HG03442 (cell line): ENCODE measurements around the gene SPTSSB.

Source experiments
- ATAC-seq: cut with Tn5 transposase; IDR thresholded peaks from one replicate; pipeline ENCODE4 v1.9.1; 2021; ENCODE audit warnings: mild to moderate bottlenecking, moderate library complexity; ENCODE audit not compliant: unreplicated experiment

The SPTSSB gene, protein sequence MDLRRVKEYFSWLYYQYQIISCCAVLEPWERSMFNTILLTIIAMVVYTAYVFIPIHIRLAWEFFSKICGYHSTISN

DNA sequence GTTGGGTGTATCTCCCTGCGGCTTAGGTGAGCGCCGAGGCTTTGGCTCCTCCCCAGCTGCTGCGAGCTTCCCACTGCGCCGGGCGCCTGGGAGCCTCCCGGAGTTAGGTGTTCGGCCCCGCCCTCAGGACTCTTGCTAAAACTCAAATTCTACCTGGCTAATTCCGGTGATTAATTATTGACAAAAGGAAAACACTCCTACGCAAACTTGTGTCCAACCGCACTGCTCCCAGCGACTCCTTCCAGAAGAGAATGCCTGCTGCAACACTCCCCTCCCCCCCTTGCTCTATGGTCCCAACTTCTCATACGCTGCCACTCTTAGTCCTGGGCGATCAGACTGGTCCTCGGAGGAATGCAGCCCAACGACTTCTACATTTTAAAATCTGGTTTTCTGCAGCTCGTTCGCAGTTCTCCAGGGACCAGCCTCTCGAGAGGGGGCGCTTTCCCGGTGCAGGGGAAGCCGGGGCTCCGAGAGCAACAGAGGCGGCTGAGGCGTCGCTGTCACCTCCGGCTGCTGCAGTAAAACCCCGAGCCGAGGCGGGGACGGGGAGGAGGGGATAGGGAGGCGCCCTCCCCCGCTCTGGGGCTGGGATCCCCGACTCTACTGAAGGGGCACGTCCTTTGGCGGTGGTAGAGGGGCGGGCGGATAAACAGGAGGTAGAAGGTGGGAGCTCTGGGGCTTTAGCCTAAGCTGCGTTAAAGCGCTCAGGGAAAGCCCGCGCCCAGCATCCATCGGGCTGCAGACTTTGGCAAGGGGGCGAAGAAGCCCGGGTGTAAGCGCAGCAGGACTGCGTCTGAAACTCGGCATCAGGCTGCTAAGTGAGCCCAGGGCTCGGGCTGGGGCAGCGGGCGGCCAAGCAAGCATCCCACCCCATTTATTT, at the start of gene SPTSSB:
SPTSSB (minus strand) TSS at position 77 of the 880 bp plus-strand sequence. CDS start 25,194 bp downstream, outside the sequence.
- peak; percentile 51 for ATAC-seq

DNA sequence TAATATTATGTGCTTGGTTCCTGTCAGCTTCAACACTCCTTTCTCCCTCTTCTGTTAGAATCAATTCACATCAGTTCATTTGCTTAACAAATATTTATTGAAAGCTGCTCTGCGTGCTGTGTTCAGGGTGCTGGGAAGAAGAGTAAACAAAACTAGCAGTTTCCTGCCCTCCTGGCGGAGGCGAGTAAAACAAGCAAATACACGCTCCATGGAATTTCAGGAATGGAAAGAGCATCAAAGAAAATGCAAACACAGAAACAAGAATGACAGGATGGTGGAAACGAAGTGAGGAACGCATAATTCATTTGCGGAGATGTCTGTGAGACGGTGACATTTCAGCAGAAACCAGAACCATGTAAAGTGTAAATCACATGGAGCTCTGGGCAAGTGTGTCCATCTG, 49.4 kb upstream of the SPTSSB start:
- ATAC-seq = no peak

- ATAC-seq = no peak
Observed at GRCh38 chr3:161419555-161420333, 48.4 kb upstream of the SPTSSB start.

GRCh38 chr3:161415506-161416231, 44.4 kb upstream of the SPTSSB start:
- no peak for ATAC-seq

DNA sequence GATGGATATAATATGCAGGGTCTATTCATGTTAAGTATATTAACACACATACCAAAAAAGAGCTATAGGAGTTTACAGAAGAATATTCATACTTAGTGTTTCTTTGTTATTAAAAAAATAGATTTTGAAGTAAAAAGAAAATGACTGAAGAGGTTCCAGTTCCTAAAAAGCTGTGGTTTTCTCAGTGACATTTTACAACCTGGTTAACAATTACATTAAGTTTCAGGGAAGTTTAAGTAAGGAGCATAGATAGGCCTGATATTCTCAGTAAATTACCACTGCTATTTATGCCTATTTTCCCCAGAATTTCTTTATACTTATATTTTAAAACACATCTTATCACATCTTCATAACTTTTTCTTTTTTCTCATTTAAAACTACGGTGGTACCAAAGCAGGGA, 43.6 kb upstream of the SPTSSB start:
- no peak for ATAC-seq

DNA sequence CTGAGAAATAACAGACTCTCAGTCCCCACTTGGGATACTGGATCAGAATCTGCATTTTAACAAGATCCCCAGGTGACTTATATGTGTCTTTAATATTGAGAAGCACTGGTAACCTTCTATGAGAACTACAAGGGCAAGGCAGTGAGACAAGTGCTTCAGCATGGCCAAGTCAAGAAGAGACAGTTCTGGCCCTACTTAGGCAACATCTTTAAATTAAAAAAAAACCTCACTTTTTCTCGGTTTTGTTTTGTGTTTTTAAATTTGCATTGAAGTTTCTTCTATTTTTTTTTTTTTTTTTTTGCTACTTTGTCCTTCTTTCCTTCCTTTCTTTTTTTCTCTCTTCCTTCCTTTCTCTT, 42.5 kb upstream of the SPTSSB start:
- ATAC-seq = no peak

- no peak for ATAC-seq
Observed at GRCh38 chr3:161413127-161413854, 42.0 kb upstream of the SPTSSB start.

DNA sequence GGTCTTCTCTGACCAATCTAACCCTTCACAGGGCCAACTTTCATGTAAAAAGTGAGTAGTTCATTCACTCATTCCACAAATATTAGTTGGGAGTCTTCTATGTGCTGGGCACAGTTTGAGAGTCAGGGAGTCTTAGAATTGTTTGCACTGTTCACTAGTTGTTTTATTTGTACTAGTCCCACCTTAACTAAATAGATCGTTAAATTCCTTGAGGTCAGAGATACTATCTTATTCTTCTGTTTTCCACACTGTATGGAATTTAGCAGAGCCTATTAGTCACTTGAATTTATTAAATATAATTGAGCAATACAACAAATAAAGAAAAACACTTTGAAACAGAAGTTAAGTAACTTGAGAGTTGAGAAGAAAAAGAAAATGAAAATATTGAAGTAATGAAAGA, 40.8 kb upstream of the SPTSSB start:
- no peak for ATAC-seq

DNA sequence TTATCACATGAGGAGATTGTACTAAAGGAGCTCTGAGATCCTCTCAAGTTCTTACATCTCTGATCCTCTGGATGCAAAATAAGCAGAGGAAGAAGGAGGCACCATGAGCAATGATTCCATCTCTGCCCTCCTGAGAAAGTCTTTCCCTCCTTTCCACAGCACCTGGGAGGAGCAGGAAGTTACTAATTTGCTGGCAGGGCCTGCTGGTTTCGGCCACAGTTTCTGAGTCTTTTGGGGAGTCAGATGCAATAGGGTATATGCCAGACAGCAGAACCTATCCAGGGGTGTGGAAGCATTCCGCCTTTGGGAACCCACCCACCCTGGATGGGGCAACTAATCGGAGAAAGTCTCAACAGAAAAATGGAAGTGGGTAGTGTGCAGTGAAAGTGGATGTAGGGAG, 38.5 kb upstream of the SPTSSB start:
- ATAC-seq = no peak

DNA sequence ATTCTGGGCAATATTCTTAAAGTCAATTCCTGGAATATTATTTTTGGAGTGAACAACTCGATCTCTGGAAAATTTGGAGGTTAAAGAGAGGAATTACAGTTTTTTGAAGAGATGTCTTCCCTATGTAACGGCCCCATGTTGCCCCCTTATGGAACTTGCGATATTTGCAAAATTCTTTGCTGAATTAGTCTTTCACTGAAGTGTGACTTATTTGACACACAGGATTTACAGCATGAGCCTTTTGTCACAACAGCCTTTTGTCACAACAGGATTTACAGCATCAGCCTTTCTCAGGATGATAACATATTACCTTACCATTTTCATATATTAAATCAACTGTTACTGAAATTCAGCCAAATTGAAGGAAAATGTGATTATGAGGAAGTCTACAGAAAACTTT, 37.8 kb upstream of the SPTSSB start:
- ATAC-seq = peak; percentile 44

GRCh38 chr3:161406594-161407555, 35.6 kb upstream of the SPTSSB start:
- no peak for ATAC-seq

DNA sequence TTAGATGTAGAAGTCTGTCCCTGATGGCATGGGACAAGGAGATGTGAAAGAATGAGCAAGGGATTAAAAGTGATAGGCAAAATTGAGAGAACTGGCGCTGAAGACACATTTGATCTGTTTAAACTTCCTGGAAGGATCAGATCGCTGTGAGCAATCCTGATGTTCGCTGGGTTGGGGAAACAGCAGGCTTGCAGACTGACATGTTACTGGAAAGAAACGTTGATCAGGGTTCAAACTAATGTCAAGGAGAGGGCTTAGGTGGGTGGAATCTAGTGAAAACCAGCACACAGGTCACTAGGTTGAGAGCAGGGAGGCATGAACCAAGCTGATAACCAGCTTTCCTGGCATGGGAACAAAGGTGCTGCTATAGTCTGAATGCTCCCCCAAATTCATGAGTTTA, 34.5 kb upstream of the SPTSSB start:
- ATAC-seq = no peak

DNA sequence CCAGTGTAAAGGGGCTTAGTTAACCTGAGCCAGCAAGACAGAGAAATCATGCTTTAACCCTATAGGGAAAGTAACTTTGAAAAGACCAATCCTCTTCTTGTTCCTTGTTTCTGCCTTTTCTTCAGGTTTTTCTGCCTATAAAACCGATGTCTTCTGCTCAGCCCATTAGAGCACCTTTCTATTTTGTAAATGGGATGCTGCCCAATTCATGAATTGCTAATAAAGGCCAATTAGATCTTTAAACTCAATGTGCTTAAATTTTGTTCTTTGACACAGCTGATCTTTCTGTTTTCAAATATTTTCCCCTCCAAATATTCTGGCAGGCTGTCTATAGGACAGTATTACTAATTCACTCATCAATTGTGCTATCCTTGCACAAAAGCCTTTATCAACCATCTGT, 33.8 kb upstream of the SPTSSB start:
- ATAC-seq = no peak

DNA sequence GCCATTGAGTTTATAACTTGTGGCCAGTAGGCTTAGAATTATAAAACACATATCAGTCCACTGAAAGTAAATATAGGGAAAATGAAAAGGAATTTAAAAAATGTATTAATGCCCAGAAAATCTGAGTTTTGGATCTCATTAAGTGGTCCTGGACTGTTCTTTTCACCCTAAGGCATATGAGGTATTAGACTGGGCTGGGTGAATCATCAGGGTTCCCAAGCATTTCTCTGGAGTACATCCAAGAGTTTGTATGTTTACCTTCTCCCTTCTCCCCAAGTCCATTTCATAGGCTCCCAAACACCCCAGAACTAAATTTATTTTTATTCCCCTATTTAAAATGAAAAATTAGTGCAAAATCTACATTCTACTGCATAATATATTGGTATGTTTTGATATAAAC, 31.9 kb upstream of the SPTSSB start:
- no peak for ATAC-seq

GRCh38 chr3:161401389-161401788, 30.1 kb upstream of the SPTSSB start:
- ATAC-seq = no peak

DNA sequence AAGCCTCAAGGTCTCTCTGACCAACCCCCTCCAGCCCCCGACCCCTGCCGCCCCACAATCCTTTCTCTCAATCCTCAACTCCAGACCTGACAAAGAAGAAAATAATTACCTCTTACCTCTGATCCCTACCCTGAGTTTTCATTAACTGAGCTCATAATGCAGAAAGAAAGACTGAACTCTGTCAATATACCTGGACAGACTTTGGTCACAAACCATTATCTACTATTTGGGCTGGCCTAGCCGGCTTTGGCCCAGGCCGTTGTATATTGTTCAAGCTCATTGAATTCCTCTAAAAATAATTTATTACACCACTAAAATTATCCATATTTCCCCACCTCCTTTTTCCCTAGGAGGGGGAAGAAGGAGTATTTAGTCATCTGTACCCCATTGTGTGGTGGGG, 29.3 kb upstream of the SPTSSB start:
- no peak for ATAC-seq

- ATAC-seq = no peak
Observed at GRCh38 chr3:161395115-161396012, 24.0 kb upstream of the SPTSSB start.

DNA sequence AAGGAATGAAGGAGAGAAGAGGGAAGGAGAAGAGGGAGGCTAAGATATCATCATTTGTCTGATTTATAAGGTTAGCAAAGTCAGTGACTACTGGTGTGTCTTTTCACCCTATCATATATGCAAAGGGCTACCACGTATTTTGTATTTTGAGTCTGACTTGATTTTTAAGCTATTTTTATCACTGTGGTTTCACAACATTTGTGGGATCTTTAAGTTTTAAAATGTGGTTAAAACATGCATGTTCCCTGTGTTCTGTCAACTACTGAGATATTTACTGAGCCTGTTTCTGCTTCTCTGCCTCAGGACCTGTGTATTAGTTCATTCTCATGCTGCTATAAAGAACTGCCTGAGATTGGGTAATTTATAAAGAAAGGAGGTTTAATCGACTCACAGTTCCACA, 22.5 kb upstream of the SPTSSB start:
- ATAC-seq = peak; percentile 62

DNA sequence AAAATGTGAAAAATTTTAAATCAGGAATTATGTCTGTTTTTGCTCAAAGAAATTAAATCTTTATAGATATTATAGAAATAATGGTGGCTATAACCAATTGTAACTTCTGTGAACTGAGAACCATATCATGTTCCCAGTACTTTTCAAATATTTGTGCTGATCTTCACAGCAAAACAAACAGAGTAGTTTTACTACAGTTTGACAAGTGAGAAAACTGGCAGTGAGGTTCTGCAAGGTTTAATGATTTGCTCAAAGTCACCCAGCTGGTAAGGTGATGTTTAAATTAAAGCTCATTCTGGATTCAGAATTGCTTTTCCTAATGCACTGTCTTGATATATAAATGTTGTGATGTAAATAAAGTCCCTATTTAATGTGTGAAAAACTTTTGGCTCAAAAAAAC, 22.0 kb upstream of the SPTSSB start:
- no peak for ATAC-seq
